ENCODE measurements around the gene ASIC5. TPM values are rescaled to one million over a fixed set of nuclear protein-coding genes. Genes with fewer than 3 reads are reported as not detected.

The ASIC5 gene
- total RNA-seq, 1 donor, result not detected

DNA sequence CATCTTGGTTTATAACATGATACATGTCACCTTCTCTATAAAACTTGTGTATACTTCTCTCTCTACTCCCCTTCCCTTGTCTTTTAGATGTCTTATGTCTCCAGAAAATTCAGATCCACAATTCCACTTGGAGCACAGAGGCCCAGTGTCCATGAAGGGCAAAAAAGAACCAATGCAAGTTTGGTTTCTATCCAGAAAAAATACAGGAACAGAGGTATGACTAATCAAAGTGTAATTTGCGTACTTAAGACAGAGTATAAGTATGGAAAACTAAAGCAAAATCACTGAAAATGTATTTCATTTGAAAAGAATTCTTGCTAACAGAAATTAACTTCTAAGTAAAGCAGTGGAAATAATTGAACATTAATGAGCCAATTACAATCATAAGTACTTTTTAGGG is 61.1 kb downstream of the ASIC5 start:
- Histone ChIP-seq H3K4me3 (ENCODE audit: insufficient read depth, low read length) (no peak overlapping the region), H3K27me3 (ENCODE audit: insufficient read depth, low read length) (no peaks in the 10 kb centered on the region), H3K36me3 (ENCODE audit: insufficient read depth, low read length) (no peaks in the 10 kb centered on the region), H2AFZ (ENCODE audit: low read length) (peak overlapping the region; percentile 40), H3K79me2 (ENCODE audit: insufficient read depth, low read length) (no peaks in the 10 kb centered on the region), H4K20me1 (ENCODE audit: insufficient read depth, low read length) (no peaks in the 10 kb centered on the region), H3K9me3 (ENCODE audit: low read depth, low read length) (no peaks in the 10 kb centered on the region), H3K4me1 (ENCODE audit: insufficient read depth, low read length) (peaks cover 12% of the 10 kb centered on the region), H3K4me2 (ENCODE audit: insufficient read depth, low read length) (peak overlapping the region; percentile 39), H3K27ac (ENCODE audit: low read depth, low read length) (peak overlapping the region; percentile 34)
- DNase-seq (ENCODE audit: insufficient read length, low spot score, missing footprints), result peak; percentile 54
- no peak for TF ChIP-seq CTCF (IDR thresholded peaks at IDR 0.05; ENCODE audit: extremely low read depth, low read depth, low read length)

DNA sequence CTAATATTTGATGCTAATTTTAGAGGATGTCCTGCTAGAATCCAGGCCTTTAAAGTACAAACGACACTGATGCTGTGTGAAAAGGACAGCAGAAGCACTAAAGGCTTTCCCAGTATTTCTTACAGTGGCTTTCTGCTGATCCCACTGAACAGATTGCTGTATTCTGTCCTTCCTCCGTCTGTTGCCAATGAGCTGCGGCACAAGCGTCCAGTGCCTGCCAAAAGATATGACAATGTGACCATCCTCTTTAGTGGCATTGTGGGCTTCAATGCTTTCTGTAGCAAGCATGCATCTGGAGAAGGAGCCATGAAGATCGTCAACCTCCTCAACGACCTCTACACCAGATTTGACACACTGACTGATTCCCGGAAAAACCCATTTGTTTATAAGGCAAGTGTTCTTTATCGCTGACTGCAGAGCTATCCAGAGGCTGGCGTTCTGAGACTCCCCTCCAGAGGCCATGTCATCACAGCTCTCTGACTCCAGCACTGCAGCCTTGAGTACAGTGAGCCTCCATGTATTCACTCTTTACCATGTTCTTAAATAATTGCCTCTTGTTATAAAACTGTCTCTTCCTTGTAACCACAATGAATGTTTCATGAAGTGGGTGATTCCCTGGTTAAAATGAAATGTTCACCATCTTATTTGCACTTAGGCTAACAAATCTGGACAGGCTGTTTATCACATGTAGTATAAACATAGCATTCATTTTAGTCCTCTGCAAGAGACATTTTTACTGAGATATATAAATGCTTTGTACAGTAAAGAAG is 63.7 kb downstream of the ASIC5 start:
- H3K4me2 ChIP-seq (ENCODE audit: insufficient read depth, low read length), result no peak overlapping the region
- no peaks in the 10 kb centered on the region for H3K9me3 ChIP-seq (ENCODE audit: low read depth, low read length)
- H3K36me3 ChIP-seq (ENCODE audit: insufficient read depth, low read length), result no peaks in the 10 kb centered on the region
- H3K79me2 ChIP-seq (ENCODE audit: insufficient read depth, low read length), result no peaks in the 10 kb centered on the region
- H3K4me3 ChIP-seq (ENCODE audit: insufficient read depth, low read length), result no peak overlapping the region
- H2AFZ ChIP-seq (ENCODE audit: low read length), result no peak overlapping the region
- peaks cover 15% of the 10 kb centered on the region for H3K4me1 ChIP-seq (ENCODE audit: insufficient read depth, low read length)
- TF ChIP-seq CTCF (IDR thresholded peaks at IDR 0.05; ENCODE audit: extremely low read depth, low read depth, low read length), result no peak
- H3K27ac ChIP-seq (ENCODE audit: low read depth, low read length), result no peak overlapping the region
- DNase-seq (ENCODE audit: insufficient read length, low spot score, missing footprints), result no peak
- no peaks in the 10 kb centered on the region for H4K20me1 ChIP-seq (ENCODE audit: insufficient read depth, low read length)
- H3K27me3 ChIP-seq (ENCODE audit: insufficient read depth, low read length), result no peaks in the 10 kb centered on the region

DNA sequence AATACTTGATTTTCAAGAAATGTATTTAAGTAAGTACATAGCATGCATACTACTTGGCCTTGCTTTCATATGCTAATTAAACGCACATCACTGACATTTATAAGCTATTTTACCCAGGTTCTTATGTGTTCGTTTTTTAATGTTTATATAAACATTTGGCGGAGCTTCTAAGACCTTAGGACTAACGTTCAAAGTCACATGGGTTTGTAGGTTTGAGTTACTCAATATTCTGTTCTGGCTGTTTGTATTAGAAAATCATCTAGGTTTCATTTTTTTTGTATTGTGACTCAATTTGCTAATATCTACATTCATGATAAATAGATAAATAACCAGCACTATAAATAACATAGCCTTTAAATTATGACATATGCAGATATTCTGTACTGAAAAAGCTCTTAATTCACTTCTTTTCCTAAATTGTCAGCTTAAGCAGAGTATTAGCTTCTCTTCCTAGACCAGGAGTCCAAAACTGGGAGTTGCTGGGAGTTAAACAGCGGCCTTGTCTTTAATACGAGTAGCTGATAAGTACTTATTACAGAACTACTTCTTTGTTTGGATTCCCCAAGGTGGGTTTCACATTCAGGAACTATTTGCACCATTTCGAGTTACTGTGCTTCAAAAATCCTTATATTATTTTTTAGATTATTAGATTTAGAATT is 65.3 kb downstream of the ASIC5 start:
- H3K4me2 ChIP-seq (ENCODE audit: insufficient read depth, low read length), result no peak overlapping the region
- no peak overlapping the region for H3K4me3 ChIP-seq (ENCODE audit: insufficient read depth, low read length)
- H3K27me3 ChIP-seq (ENCODE audit: insufficient read depth, low read length), result no peaks in the 10 kb centered on the region
- H3K9me3 ChIP-seq (ENCODE audit: low read depth, low read length), result no peaks in the 10 kb centered on the region
- H4K20me1 ChIP-seq (ENCODE audit: insufficient read depth, low read length), result no peaks in the 10 kb centered on the region
- no peak for DNase-seq (ENCODE audit: insufficient read length, low spot score, missing footprints)
- no peaks in the 10 kb centered on the region for H3K36me3 ChIP-seq (ENCODE audit: insufficient read depth, low read length)
- H3K79me2 ChIP-seq (ENCODE audit: insufficient read depth, low read length), result no peaks in the 10 kb centered on the region
- no peak overlapping the region for H2AFZ ChIP-seq (ENCODE audit: low read length)
- peaks cover 14% of the 10 kb centered on the region for H3K4me1 ChIP-seq (ENCODE audit: insufficient read depth, low read length)
- no peak for TF ChIP-seq CTCF (IDR thresholded peaks at IDR 0.05; ENCODE audit: extremely low read depth, low read depth, low read length)
- no peak overlapping the region for H3K27ac ChIP-seq (ENCODE audit: low read depth, low read length)

DNA sequence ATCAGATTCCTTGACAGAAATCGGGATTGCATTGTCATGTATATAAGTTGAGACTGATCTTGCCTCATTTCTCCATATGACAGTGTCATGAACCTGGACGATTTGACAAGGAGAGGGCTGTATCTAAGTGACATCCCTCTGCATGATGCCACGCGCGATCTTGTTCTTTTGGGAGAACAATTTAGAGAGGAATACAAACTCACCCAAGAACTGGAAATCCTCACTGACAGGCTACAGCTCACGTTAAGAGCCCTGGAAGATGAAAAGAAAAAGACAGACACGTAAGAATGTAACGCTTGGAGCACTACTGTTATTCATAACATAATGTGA is 66.3 kb downstream of the ASIC5 start:
- H3K27me3 ChIP-seq (ENCODE audit: insufficient read depth, low read length), result no peaks in the 10 kb centered on the region
- no peaks in the 10 kb centered on the region for H4K20me1 ChIP-seq (ENCODE audit: insufficient read depth, low read length)
- H3K36me3 ChIP-seq (ENCODE audit: insufficient read depth, low read length), result no peaks in the 10 kb centered on the region
- H3K4me3 ChIP-seq (ENCODE audit: insufficient read depth, low read length), result no peak overlapping the region
- peaks cover 4% of the 10 kb centered on the region for H3K4me1 ChIP-seq (ENCODE audit: insufficient read depth, low read length)
- peak; percentile 15 for DNase-seq (ENCODE audit: insufficient read length, low spot score, missing footprints)
- no peak overlapping the region for H2AFZ ChIP-seq (ENCODE audit: low read length)
- H3K27ac ChIP-seq (ENCODE audit: low read depth, low read length), result no peak overlapping the region
- no peaks in the 10 kb centered on the region for H3K9me3 ChIP-seq (ENCODE audit: low read depth, low read length)
- peak overlapping the region; percentile 22 for H3K4me2 ChIP-seq (ENCODE audit: insufficient read depth, low read length)
- TF ChIP-seq CTCF (IDR thresholded peaks at IDR 0.05; ENCODE audit: extremely low read depth, low read depth, low read length), result no peak
- no peaks in the 10 kb centered on the region for H3K79me2 ChIP-seq (ENCODE audit: insufficient read depth, low read length)

Measured in osteoblast (primary cell).